ENCODE results near the gene CHPF2. TPM values are rescaled to one million over a fixed set of nuclear protein-coding genes. Genes with fewer than 3 reads are reported as not detected.

The CHPF2 gene
- total and polyA plus RNA-seq, 2 of the 13 experiments (the other 11 are each of a cell fraction or from before 2014, with no cell fraction given) = 15.4 to 21.5 TPM

GRCh38 chr7:151254316-151254715, 22.0 kb downstream of the CHPF2 start (continued):
- TF ChIP-seq, protein P1, sequence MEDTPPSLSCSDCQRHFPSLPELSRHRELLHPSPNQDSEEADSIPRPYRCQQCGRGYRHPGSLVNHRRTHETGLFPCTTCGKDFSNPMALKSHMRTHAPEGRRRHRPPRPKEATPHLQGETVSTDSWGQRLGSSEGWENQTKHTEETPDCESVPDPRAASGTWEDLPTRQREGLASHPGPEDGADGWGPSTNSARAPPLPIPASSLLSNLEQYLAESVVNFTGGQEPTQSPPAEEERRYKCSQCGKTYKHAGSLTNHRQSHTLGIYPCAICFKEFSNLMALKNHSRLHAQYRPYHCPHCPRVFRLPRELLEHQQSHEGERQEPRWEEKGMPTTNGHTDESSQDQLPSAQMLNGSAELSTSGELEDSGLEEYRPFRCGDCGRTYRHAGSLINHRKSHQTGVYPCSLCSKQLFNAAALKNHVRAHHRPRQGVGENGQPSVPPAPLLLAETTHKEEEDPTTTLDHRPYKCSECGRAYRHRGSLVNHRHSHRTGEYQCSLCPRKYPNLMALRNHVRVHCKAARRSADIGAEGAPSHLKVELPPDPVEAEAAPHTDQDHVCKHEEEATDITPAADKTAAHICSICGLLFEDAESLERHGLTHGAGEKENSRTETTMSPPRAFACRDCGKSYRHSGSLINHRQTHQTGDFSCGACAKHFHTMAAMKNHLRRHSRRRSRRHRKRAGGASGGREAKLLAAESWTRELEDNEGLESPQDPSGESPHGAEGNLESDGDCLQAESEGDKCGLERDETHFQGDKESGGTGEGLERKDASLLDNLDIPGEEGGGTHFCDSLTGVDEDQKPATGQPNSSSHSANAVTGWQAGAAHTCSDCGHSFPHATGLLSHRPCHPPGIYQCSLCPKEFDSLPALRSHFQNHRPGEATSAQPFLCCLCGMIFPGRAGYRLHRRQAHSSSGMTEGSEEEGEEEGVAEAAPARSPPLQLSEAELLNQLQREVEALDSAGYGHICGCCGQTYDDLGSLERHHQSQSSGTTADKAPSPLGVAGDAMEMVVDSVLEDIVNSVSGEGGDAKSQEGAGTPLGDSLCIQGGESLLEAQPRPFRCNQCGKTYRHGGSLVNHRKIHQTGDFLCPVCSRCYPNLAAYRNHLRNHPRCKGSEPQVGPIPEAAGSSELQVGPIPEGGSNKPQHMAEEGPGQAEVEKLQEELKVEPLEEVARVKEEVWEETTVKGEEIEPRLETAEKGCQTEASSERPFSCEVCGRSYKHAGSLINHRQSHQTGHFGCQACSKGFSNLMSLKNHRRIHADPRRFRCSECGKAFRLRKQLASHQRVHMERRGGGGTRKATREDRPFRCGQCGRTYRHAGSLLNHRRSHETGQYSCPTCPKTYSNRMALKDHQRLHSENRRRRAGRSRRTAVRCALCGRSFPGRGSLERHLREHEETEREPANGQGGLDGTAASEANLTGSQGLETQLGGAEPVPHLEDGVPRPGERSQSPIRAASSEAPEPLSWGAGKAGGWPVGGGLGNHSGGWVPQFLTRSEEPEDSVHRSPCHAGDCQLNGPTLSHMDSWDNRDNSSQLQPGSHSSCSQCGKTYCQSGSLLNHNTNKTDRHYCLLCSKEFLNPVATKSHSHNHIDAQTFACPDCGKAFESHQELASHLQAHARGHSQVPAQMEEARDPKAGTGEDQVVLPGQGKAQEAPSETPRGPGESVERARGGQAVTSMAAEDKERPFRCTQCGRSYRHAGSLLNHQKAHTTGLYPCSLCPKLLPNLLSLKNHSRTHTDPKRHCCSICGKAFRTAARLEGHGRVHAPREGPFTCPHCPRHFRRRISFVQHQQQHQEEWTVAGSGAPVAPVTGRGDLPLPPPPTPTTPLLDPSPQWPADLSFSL (CRISPR knock-in tag; IDR thresholded peaks at IDR 0.05) = no peak
- TF ChIP-seq PCBP2 (optimal IDR thresholded peaks at IDR 0.05; ENCODE audit: low read depth, low read length, poor library complexity, severe bottlenecking) (no peak), NFIC (IDR thresholded peaks at IDR 0.05; ENCODE audit: low read length) (no peak)

DNA sequence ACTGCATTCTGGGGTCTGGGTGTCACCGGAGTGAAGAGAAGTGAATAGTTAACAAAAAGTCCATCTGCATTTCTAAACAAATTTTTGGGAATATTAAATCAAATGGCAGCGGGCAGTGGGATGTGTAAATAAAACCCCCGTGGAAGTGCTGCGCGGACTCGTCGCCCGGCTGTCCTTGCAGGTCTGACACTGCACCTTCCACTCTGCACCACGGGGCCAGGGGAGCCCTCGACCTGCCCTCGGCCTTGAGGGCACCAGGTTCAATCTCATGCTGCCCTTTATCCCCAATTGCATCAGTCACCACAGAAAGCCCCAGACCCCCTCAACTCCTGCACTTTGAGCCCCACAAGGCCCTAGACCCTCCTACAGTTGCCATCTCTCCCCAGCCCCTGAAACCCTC, 22.6 kb downstream of the CHPF2 start:
- peaks cover 17 to 76% of the 10 kb centered on the region in 2 experiments for H3K27me3 ChIP-seq (ENCODE audit: control insufficient read depth in 1 of 2, insufficient read depth in 2 of 2, low read length in 2 of 2)
- TF ChIP-seq ZNF160 (CRISPR knock-in tag; IDR thresholded peaks at IDR 0.05) (no peak), SALL1 (CRISPR knock-in tag; IDR thresholded peaks at IDR 0.05) (no peak), MEIS1 (CRISPR knock-in tag; IDR thresholded peaks at IDR 0.05; ENCODE audit: borderline replicate concordance) (no peak), SNAPC2 (CRISPR knock-in tag; IDR thresholded peaks at IDR 0.05) (no peak), XRCC5 (optimal IDR thresholded peaks at IDR 0.05; ENCODE audit: low read length) (no peak), ZNF558 (CRISPR knock-in tag; IDR thresholded peaks at IDR 0.05; ENCODE audit: borderline replicate concordance) (no peak), ZNF768 (CRISPR knock-in tag; IDR thresholded peaks at IDR 0.05) (no peak), ZNF496 (CRISPR knock-in tag; IDR thresholded peaks at IDR 0.05; ENCODE audit: insufficient replicate concordance) (no peak), SNAPC5 (CRISPR knock-in tag; IDR thresholded peaks at IDR 0.05; ENCODE audit: borderline replicate concordance) (no peak), JARID2 (CRISPR knock-in tag; IDR thresholded peaks at IDR 0.05; ENCODE audit: insufficient replicate concordance) (no peak), NFYC (CRISPR knock-in tag; IDR thresholded peaks at IDR 0.05) (no peak), ZNF382 (CRISPR knock-in tag; IDR thresholded peaks at IDR 0.05; ENCODE audit: borderline replicate concordance) (no peak), ZNF343 (CRISPR knock-in tag; IDR thresholded peaks at IDR 0.05) (no peak), ZNF580 (CRISPR knock-in tag; IDR thresholded peaks at IDR 0.05; ENCODE audit: borderline replicate concordance, low read depth) (no peak), KDM6A (CRISPR knock-in tag; IDR thresholded peaks at IDR 0.05; ENCODE audit: low read depth) (no peak)
- no peaks in the 10 kb centered on the region for H3K9me3 ChIP-seq (ENCODE audit: low read length)
- WGBS (ENCODE audit: low lambda C conversion rate) = 16% methylated on average over 11 of the region's 11 CpGs
- H3K4me3 ChIP-seq (replicated peaks in 1 of 3; ENCODE audit: insufficient read depth in 1 of 3, low read depth in 2 of 3, low read length in 3 of 3) = no peak overlapping the region
- no peaks in the 10 kb centered on the region for H4K20me1 ChIP-seq (ENCODE audit: insufficient read depth, low read length)
- no peak overlapping the region for H3K4me2 ChIP-seq (ENCODE audit: low read depth, low read length)
- H3K79me2 ChIP-seq (ENCODE audit: insufficient read depth, low read length) = no peaks in the 10 kb centered on the region
- intact Hi-C loops (cut with micrococcal nuclease; ENCODE audit: unreplicated experiment) = no loop called here
- H2AFZ ChIP-seq (ENCODE audit: low read length) = no peak overlapping the region
- no peak overlapping the region for H3K27ac ChIP-seq (ENCODE audit: extremely low read length, insufficient read depth, low read length)
- no TSS peak for BruUV-seq (replicated peaks)
- in situ Hi-C loops (cut with HindIII; ENCODE audit: extremely low pct_ligation_motif_present, low pct_unique_long_range_greater_than_20kb) = loop anchor here (5.0 kb wide), 1 partner anchor 47 kb away; no protein-coding TSS in a partner anchor
- H3K9ac ChIP-seq (ENCODE audit: insufficient read depth, low read depth, low read length) = no peak overlapping the region
- POLR2A ChIA-PET = no interaction called here
- DNase-seq (ENCODE audit: low spot score) (no peak), FAIRE-seq (no peak), ATAC-seq (no peak)
- CTCF ChIA-PET (ENCODE audit: low intra/inter-chr PET ratio, low total read pairs) = no interaction called here
- peaks cover 27% of the 10 kb centered on the region for H3K4me1 ChIP-seq (ENCODE audit: insufficient read depth, low read length)
- H3K36me3 ChIP-seq (replicated peaks in 1 of 2; ENCODE audit: control insufficient read depth in 1 of 2, insufficient read depth in 2 of 2, low read length in 2 of 2) = no peaks in the 10 kb centered on the region

All from HepG2 (cell line).